Measurements from ENCODE around the gene PRPS1L1. TPM values are rescaled to one million over a fixed set of nuclear protein-coding genes. Genes with fewer than 3 reads are reported as not detected.

Gene PRPS1L1
- polyA plus RNA-seq, 5 donors: not detected

- DNase-seq: no peak
These were observed 10.8 kb downstream of the PRPS1L1 start for GRCh38 chr7:18016547-18017444.

- no peak for DNase-seq
These were observed 13.7 kb downstream of the PRPS1L1 start for GRCh38 chr7:18013936-18014335.

- DNase-seq: no peak
These were observed 23.3 kb downstream of the PRPS1L1 start for GRCh38 chr7:18004372-18004771.

DNA sequence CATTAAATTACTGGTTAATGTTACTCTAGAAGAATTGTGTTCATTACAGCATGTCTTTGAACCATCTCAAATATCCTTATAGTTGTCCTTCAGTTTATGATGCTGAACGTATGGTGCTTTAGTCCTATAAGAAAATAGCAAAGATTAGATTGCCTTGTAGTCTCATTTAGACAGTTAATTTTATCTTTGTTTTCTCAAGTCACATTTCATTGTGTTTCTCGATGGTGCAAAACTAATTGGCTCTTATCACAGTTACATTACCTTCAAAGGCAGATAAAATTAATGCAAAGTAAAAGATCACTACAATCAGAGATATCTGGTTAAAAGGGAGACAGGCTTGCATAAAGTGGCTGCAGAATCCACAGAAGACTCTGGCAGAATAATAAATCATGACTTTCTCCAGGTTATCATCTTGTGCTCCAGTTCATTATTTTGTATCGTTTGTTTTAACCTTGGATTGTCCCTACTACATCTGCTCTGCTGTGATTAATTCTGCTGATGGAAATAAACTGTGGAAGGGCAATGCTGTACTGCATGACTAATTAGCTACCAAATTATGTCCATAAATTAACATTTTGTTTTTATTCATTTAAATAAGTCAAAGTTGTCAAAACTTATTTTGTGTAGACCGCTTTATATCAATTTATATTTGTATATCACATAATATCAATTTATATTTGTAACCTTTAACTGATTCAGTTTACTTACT, 24.2 kb downstream of the PRPS1L1 start:
- DNase-seq: no peak

DNA sequence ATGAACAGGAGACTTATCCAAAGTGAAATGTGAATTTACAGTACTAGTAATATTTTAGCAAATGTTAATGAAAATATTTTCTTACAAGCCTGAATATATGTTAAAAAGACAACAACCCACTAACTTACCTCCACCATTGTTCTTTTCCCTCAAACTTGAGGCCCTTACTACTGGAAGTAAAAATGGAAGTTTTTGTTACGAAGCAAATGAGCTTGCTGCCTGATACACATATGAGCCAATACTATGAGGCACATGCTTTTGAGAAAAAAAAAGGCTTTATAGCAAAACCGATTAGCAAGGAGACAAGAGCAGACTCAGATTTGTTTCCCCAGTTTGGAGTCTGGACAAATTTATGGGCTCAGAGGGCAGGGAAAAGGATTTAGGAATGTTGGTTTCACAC, 29.0 kb downstream of the PRPS1L1 start:
- no peak for DNase-seq

GRCh38 chr7:17996442-17997223, 31.0 kb downstream of the PRPS1L1 start:
- no peak for DNase-seq

- DNase-seq: no peak
These were observed 31.6 kb downstream of the PRPS1L1 start for GRCh38 chr7:17996040-17996439.

GRCh38 chr7:17994079-17994850, 33.4 kb downstream of the PRPS1L1 start:
- no peak for DNase-seq

DNA sequence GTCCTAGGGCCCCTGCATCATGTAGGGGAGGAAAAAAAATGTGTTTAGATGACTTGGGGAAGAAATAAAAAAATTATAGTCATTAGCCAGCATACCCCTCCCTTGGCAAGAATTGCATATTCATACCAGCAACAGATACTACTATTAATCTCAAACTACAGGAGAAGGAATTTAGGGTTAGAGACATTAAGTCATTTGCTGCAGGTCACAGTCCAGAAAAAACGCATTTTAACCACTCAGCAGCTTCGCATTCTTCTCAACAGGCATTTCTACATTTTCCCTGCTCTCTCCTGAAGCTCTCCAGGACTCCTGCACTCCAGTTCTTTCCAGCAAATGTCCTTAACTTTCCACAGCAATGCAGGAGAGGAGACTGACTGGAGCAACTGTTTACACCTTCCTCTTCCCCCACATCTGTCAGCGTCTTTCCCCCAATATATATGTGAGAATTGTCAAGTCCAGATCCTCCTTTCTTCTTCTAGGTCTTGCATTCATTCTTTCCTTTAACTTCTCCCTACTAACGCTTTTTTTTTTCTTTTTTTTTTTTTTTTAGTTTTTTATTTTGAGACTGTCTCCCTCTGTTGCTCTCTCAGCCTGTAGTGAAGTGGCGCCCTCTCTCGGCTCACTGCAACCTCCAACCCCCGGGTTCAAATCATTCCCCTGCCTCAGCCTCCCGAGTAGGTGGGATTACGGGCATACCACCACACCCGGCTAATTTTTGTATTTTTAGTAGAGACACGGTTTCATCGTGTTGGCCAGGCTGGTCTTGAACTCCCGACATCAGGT, 35.6 kb downstream of the PRPS1L1 start:
- no peak for DNase-seq

GRCh38 chr7:17990761-17991160, 36.9 kb downstream of the PRPS1L1 start:
- DNase-seq: no peak

GRCh38 chr7:17989546-17989945, 38.1 kb downstream of the PRPS1L1 start:
- no peak for DNase-seq

GRCh38 chr7:17988858-17989257, 38.8 kb downstream of the PRPS1L1 start:
- DNase-seq: no peak

DNA sequence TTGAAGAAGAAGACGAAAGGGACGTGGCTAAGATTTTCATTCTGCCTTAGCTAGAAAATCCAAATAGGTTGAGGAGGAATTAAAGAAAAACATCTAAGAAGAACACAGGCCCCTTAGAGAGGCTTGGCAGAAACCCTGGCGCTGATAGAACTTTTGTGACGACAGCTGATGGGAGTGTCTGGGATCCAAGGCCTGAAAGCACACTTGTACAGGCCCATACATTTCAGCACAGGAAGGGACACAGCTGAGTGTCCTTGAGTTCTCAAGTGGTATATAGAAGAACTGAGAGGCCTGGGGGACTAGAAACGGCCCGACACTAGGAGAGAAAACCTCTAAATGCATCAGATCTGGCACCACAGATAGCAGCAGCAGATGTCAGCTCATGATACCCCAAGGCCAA, 39.5 kb downstream of the PRPS1L1 start:
- peak; percentile 10 to 18 for DNase-seq

DNA sequence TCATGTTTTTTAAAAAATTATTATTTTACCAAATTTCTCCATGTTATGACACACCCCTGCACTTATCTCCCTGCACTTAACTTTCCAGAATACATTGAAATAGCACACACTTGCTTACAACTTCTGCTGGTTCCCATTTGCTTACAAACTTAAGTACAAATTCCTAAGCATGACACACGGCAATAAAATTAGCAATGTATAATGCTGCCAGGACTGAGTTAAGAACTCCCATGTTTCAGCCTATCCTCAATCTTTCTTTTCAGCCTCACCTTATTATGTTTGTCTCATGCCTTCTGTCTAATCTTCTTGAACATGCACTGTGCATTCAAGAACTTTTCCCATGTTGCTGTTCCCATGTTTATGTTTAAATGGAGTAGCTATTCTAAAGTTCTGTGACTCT, 40.8 kb downstream of the PRPS1L1 start:
- DNase-seq: no peak

GRCh38 chr7:17985473-17986239, 42.0 kb downstream of the PRPS1L1 start:
- DNase-seq: no peak

GRCh38 chr7:17984288-17984687, 43.4 kb downstream of the PRPS1L1 start:
- no peak for DNase-seq

GRCh38 chr7:17983221-17984062, 44.2 kb downstream of the PRPS1L1 start:
- DNase-seq: no peak

- no peak for DNase-seq
These were observed 50.7 kb downstream of the PRPS1L1 start for GRCh38 chr7:17976952-17977351.
